GM12878 (cell line): ENCODE measurements around the gene CSNK2A1. TPM values are rescaled to one million over a fixed set of nuclear protein-coding genes. Genes with fewer than 3 reads are reported as not detected.

ENCODE experiments used
- ATAC-seq: fragments of 200-7000 bp; cut with Tn5 transposase; 3 replicates; pipeline ENCODE4 v1.9.1; 2020; ENCODE audit warnings: mild to moderate bottlenecking, moderate library complexity
- BruUV-seq: library from RNA; stranded (reverse); fragments of 400-500 nt; replicated peaks from 2 replicates; lab custom pipeline; 2021; lab: Mats Ljungman, UMichigan
- CTCF ChIA-PET: fragments of 300-600 bp; sonication (Branson Sonifier 250); formaldehyde crosslinking; extraction: SDS; loops from one replicate; lab custom pipeline; 2021; ENCODE audit warnings: inconsistent platforms; lab: Yijun Ruan, JAX
- POLR2A ChIA-PET: fragments of 350-600 bp; formaldehyde crosslinking; extraction: SDS; loops from one replicate; lab custom pipeline; 2021; ENCODE audit warnings: inconsistent platforms; lab: Charles Lee
- RAD21 ChIA-PET: fragments of 300-600 bp; sonication (Branson Sonifier 250); formaldehyde crosslinking; loops from one replicate; lab custom pipeline; 2023; ENCODE audit warnings: antibody characterized with exemption; ENCODE audit not compliant: unreplicated experiment; lab: Charles Lee
- SMC1A ChIA-PET: fragments of 300-600 bp; sonication (Branson Sonifier 250); formaldehyde crosslinking; loops from one replicate; lab custom pipeline; 2023; ENCODE audit not compliant: unreplicated experiment, uncharacterized antibody; lab: Charles Lee
- DNase-seq: peaks from one replicate; pipeline ENCODE4 v3.0.0-alpha.2; 2011; ENCODE audit warnings: low read depth, low spot score
- FAIRE-seq: peaks from 3 replicates; lab custom pipeline; 2011; peaks lifted over from hg19 to GRCh38; lab: Jason Lieb, UNC
- H2AFZ ChIP-seq: 2 replicates; pipeline ENCODE4 v1.6.0; 2011; ENCODE audit warnings: low read depth, low read length, control low read depth; ENCODE audit not compliant: control insufficient read depth
- H3K27ac ChIP-seq: 2 replicates; pipeline ENCODE4 v1.5.1; 2011; ENCODE audit warnings: control low read depth; ENCODE audit not compliant: control insufficient read depth, insufficient read depth
- H3K27me3 ChIP-seq, 2 experiments: replicated peaks in 1 of 2; 2 replicates each; pipeline versions ENCODE4 v1.6.0 to v1.6.1; 2011; ENCODE audit warnings: low read length in 1 of 2; ENCODE audit not compliant: control insufficient read depth in 2 of 2, insufficient read depth in 2 of 2
- H3K36me3 ChIP-seq, 2 experiments: 2 replicates each; pipeline ENCODE4 v1.5.1; 2011; ENCODE audit warnings: low read length in 1 of 2; ENCODE audit not compliant: control insufficient read depth in 2 of 2, insufficient read depth in 2 of 2
- H3K4me1 ChIP-seq: 2 replicates; pipeline ENCODE4 v1.6.1; 2011; ENCODE audit warnings: mild to moderate bottlenecking, low read length, moderate library complexity, mixed read lengths; ENCODE audit not compliant: control insufficient read depth, insufficient read depth
- H3K4me2 ChIP-seq: 2 replicates; pipeline ENCODE4 v1.6.0; 2011; ENCODE audit warnings: control low read depth; ENCODE audit not compliant: control insufficient read depth, insufficient read depth
- H3K4me3 ChIP-seq: fragments of 200-600 bp; sonication (generic); 2 replicates; pipeline ENCODE4 v1.5.1; 2016
- H3K79me2 ChIP-seq: 2 replicates; pipeline ENCODE4 v1.6.0; 2011; ENCODE audit warnings: low read length; ENCODE audit not compliant: control insufficient read depth, insufficient read depth
- H3K9ac ChIP-seq: 2 replicates; pipeline ENCODE4 v1.8.0; 2011; ENCODE audit warnings: low read length, control low read depth, mixed read lengths; ENCODE audit not compliant: control insufficient read depth, insufficient read depth
- H3K9me3 ChIP-seq: replicated peaks from 3 replicates; pipeline ENCODE4 v1.5.1; 2011; ENCODE audit warnings: mild to moderate bottlenecking, low read length; ENCODE audit not compliant: control insufficient read depth, insufficient read depth
- H4K20me1 ChIP-seq: 2 replicates; pipeline ENCODE4 v1.6.0; 2011; ENCODE audit not compliant: control insufficient read depth, insufficient read depth
- ATF2 ChIP-seq: IDR thresholded peaks from 2 replicates; pipeline ENCODE4 v1.6.1; 2012; ENCODE audit warnings: low read length, inconsistent platforms
- BMI1 ChIP-seq: fragments of 450-650 bp; IDR thresholded peaks from 2 replicates; pipeline ENCODE4 v1.6.1; 2016; ENCODE audit warnings: mild to moderate bottlenecking, moderate library complexity, borderline replicate concordance
- BRCA1 ChIP-seq: IDR thresholded peaks from 2 replicates; pipeline ENCODE4 v1.6.1; 2011; ENCODE audit warnings: low read depth, low read length, improper control_type of control experiment
- CREB1 ChIP-seq: IDR thresholded peaks from 2 replicates; pipeline ENCODE4 v1.6.1; 2012; ENCODE audit warnings: low read depth, mild to moderate bottlenecking, inconsistent platforms
- HDAC2 ChIP-seq: fragments of 200-600 bp; sonication (generic); IDR thresholded peaks from 2 replicates; pipeline ENCODE4 v1.6.1; 2017
- JUND ChIP-seq: IDR thresholded peaks from 2 replicates; pipeline ENCODE4 v1.6.1; 2012; ENCODE audit warnings: low read depth, mild to moderate bottlenecking, low read length, improper control_type of control experiment, moderate library complexity
- KAT2A ChIP-seq: conservative IDR thresholded peaks from 2 replicates; pipeline ENCODE4 v1.6.1; 2011; ENCODE audit warnings: low read depth, low read length; ENCODE audit not compliant: control insufficient read depth
- MYB ChIP-seq: fragments of 150-350 bp; IDR thresholded peaks from 2 replicates; pipeline ENCODE4 v1.6.1; 2014; ENCODE audit warnings: mild to moderate bottlenecking, low read depth, low read length, borderline replicate concordance
- MYC ChIP-seq: IDR thresholded peaks from 2 replicates; pipeline ENCODE4 v1.6.1; 2011; ENCODE audit warnings: mild to moderate bottlenecking, low read length, moderate library complexity, inconsistent platforms; ENCODE audit not compliant: insufficient read depth, insufficient replicate concordance, insufficient read length, severe bottlenecking
- NFIC ChIP-seq: IDR thresholded peaks from 2 replicates; pipeline ENCODE4 v1.6.1; 2012; ENCODE audit warnings: low read depth, mild to moderate bottlenecking, inconsistent platforms, low read length, moderate library complexity
- NFYA ChIP-seq: IDR thresholded peaks from 2 replicates; pipeline ENCODE4 v1.6.1; 2011; ENCODE audit warnings: low read depth, mild to moderate bottlenecking, low read length, improper control_type of control experiment, borderline replicate concordance
- PBX3 ChIP-seq: IDR thresholded peaks from 2 replicates; pipeline ENCODE4 v1.6.1; 2011; ENCODE audit warnings: mild to moderate bottlenecking, low read depth, low read length, moderate library complexity; ENCODE audit not compliant: insufficient replicate concordance
- PML ChIP-seq: IDR thresholded peaks from 2 replicates; pipeline ENCODE4 v1.6.1; 2012; ENCODE audit warnings: low read length, inconsistent platforms
- RCOR1 ChIP-seq: conservative IDR thresholded peaks from 2 replicates; pipeline ENCODE4 v1.6.1; 2012; ENCODE audit warnings: low read depth, low read length, improper control_type of control experiment
- RELA ChIP-seq: fragments of 450-650 bp; IDR thresholded peaks from 2 replicates; pipeline ENCODE4 v1.8.0; 2014; ENCODE audit warnings: borderline replicate concordance; ENCODE audit not compliant: partially characterized antibody
- SMAD1 ChIP-seq: fragments of 450-650 bp; IDR thresholded peaks from 2 replicates; pipeline ENCODE4 v1.6.1; 2018; ENCODE audit warnings: mild to moderate bottlenecking, low read depth; ENCODE audit not compliant: partially characterized antibody
- SPI1 ChIP-seq: IDR thresholded peaks from 2 replicates; pipeline ENCODE4 v1.6.1; 2011; ENCODE audit warnings: low read depth, mild to moderate bottlenecking, low read length, moderate library complexity, borderline replicate concordance; ENCODE audit not compliant: insufficient read depth
- TCF7 ChIP-seq: IDR thresholded peaks from 2 replicates; pipeline ENCODE4 v1.6.1; 2014; ENCODE audit warnings: antibody characterized with exemption, borderline replicate concordance
- ZBED1 ChIP-seq: IDR thresholded peaks from 2 replicates; pipeline ENCODE4 v1.6.1; 2016; ENCODE audit warnings: borderline replicate concordance
- WGBS: methylation state at CpG from one replicate; pipeline ENCODE4 v1.1.6; 2016; ENCODE audit warnings: low lambda C conversion rate; ENCODE audit not compliant: insufficient replicate concordance, insufficient coverage; ENCODE audit errors: missing lambda C conversion rate; 5-methylcytosine and 5-hydroxymethylcytosine counted together
- in situ Hi-C: fragments of 300-500 bp; cut with MboI; formaldehyde crosslinking; loops from 9 replicates; pipeline ENCODE4 v1.14.3; 2018; ENCODE audit warnings: mixed read lengths
- intact Hi-C: fragments of 100-400 bp; cut with micrococcal nuclease; formaldehyde crosslinking; loops from one replicate; pipeline ENCODE4 v1.14.2; 2022; ENCODE audit not compliant: unreplicated experiment
- polyA plus RNA-seq, 11 experiments: library from polyadenylated mRNA; depleted of rRNA in 4 of 11; unstranded in 6 of 11; stranded (reverse) in 5 of 11; fragments of >200 nt; fragmentation: Nextera tagmentation in 4 of 11; fragmentation: Illumina TruSeq in 1 of 11; extraction: Ambion mirVana in 4 of 11; extraction: Trizol in 1 of 11; gene quantifications; 1 replicate in 1 of 11; 2 replicates in 10 of 11; pipeline versions ENCODE4 v1.2.1 to v1.2.3, GENCODE V29; 2011 to 2016; ENCODE audit warnings: inconsistent platforms in 2 of 11, missing spikeins in 2 of 11, low read depth in 1 of 11
- total RNA-seq, 4 experiments: library from RNA; depleted of rRNA in 3 of 4; stranded (reverse); fragments of >200 nt in 3 of 4; fragmentation: Illumina TruSeq in 1 of 4; extraction: Trizol in 1 of 4; gene quantifications; 2 replicates each; pipeline versions ENCODE4 v1.2.1 to v1.2.3, GENCODE V29; 2013 to 2021
- TF ChIP-seq, protein P1 (sequence below): IDR thresholded peaks from 2 replicates; pipeline ENCODE4 v1.6.1; 2011; ENCODE audit warnings: low read depth, low read length, improper control_type of control experiment, borderline replicate concordance

The CSNK2A1 gene
- total and polyA plus RNA-seq, 10 of the 15 experiments (the other 5 are each of a cell fraction or from before 2014, with no cell fraction given) = 47.6 to 199 (median 95.0) TPM

DNA sequence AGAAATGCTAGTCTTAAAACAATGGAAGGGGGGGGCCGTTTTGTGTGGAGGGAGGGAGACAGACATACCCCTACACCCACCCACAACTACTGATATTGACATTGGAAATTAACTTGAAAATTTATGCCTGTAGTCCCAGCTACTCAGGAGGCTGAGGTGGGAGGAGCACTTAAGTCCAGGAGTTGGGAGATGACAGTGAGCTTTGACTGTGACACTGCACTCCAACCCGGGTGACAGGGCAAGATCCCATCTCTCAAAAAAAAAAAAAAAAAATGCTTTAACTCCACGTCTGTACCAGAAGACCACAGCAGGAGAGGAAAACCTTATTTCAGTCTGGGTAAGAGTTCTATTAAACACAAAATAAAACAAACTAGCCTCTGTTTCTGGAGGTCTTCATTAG is 83.4 kb downstream of the CSNK2A1 start:
- Histone ChIP-seq H3K27ac (no peak overlapping the region), H2AFZ (no peak overlapping the region), H3K4me3 (peak overlapping the region; percentile 19; the same call in 1 of the 2 replicates), H3K9ac (no peak overlapping the region), H3K36me3 (no peaks in the 10 kb centered on the region; a peak in 1 of 4 replicates), H3K4me2 (peak overlapping the region; percentile 31), H3K4me1 (peaks cover 5% of the 10 kb centered on the region), H3K27me3 (no peaks in the 10 kb centered on the region), H3K79me2 (peaks cover 44% of the 10 kb centered on the region), H4K20me1 (no peaks in the 10 kb centered on the region), H3K9me3 (no peaks in the 10 kb centered on the region)
- FAIRE-seq (no peak), ATAC-seq (no peak), DNase-seq (no peak)
- ChIA-PET POLR2A (interaction anchor here (0.5 to 1.6 kb wide), 4 partner anchors 11 to 96 kb away, joined by 3 to 7 read pairs (median 4); no protein-coding TSS in a partner anchor), CTCF (interaction anchor here (0.8 to 1.2 kb wide), 4 partner anchors 12 to 105 kb away, joined by 3 to 4 read pairs (median 3); no protein-coding TSS in a partner anchor), SMC1A (interaction anchor here (1.2 to 1.6 kb wide), 4 partner anchors 12 to 79 kb away, joined by 3 to 5 read pairs (median 4); no protein-coding TSS in a partner anchor), RAD21 (interaction anchor here (1.3 to 1.5 kb wide), 2 partner anchors 51 to 108 kb away, joined by 3 to 4 read pairs; no protein-coding TSS in a partner anchor)
- 64% methylated on average over 3 of the region's 3 CpGs for WGBS
- in situ Hi-C loops = no loop called here
- BruUV-seq = no TSS peak
- TF ChIP-seq ATF2 (no peak), RCOR1 (no peak), JUND (no peak), ZBED1 (no peak), SMAD1 (no peak), KAT2A (no peak), RELA (no peak), CREB1 (no peak), PBX3 (no peak), NFYA (no peak), BMI1 (no peak), SPI1 (no peak), MYC (no peak), TCF7 (no peak), PML (no peak), NFIC (no peak), BRCA1 (no peak), MYB (no peak), HDAC2 (no peak)
- TF ChIP-seq, protein P1, sequence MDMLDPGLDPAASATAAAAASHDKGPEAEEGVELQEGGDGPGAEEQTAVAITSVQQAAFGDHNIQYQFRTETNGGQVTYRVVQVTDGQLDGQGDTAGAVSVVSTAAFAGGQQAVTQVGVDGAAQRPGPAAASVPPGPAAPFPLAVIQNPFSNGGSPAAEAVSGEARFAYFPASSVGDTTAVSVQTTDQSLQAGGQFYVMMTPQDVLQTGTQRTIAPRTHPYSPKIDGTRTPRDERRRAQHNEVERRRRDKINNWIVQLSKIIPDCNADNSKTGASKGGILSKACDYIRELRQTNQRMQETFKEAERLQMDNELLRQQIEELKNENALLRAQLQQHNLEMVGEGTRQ = no peak
- intact Hi-C loops = loop anchor here (5.0 kb wide), 1 partner anchor 108 kb away; no protein-coding TSS in a partner anchor
